Naive B cell (primary cell): ENCODE results near the gene MYCN. TPM values are rescaled to one million over a fixed set of nuclear protein-coding genes. Genes with fewer than 3 reads are reported as not detected.

ENCODE experiments used
- ATAC-seq, 2 donors: fragments of 150-1000 bp; cut with Tn5 transposase; 2 replicates each; pipeline ENCODE4 v1.10.0; 2021; ENCODE audit warnings: low read depth in 2 of 2, mild to moderate bottlenecking in 2 of 2, moderate library complexity in 2 of 2
- DNase-seq: peaks from one replicate; pipeline ENCODE4 v3.0.0; 2022
- H3K27ac Mint-ChIP-seq, 6 donors: one replicate each; pipeline ENCODE4 v1.8.0; 2020 to 2022; ENCODE audit warnings: mild to moderate bottlenecking in 6 of 6, mixed read lengths in 6 of 6, moderate library complexity in 5 of 6, inconsistent platforms in 2 of 6
- H3K27me3 Mint-ChIP-seq, 3 donors: one replicate each; pipeline ENCODE4 v1.8.0; 2021 to 2022; ENCODE audit warnings: mixed read lengths in 3 of 3, mild to moderate bottlenecking in 1 of 3
- H3K36me3 Mint-ChIP-seq, 2 donors: one replicate each; pipeline ENCODE4 v1.8.0; 2020 to 2022; ENCODE audit warnings: mixed read lengths in 2 of 2, inconsistent platforms in 1 of 2, mild to moderate bottlenecking in 1 of 2
- H3K4me1 Mint-ChIP-seq, 3 donors: one replicate each; pipeline ENCODE4 v1.8.0; 2020 to 2022; ENCODE audit warnings: mixed read lengths in 3 of 3, inconsistent platforms in 1 of 3, mild to moderate bottlenecking in 1 of 3, moderate library complexity in 1 of 3
- H3K4me3 Mint-ChIP-seq, 8 donors: one replicate each; pipeline ENCODE4 v1.8.0; 2020 to 2022; ENCODE audit warnings: mild to moderate bottlenecking in 8 of 8, mixed read lengths in 8 of 8, moderate library complexity in 8 of 8, inconsistent platforms in 2 of 8
- H3K9me3 Mint-ChIP-seq, 7 donors: one replicate each; pipeline ENCODE4 v1.8.0; 2020 to 2022; ENCODE audit warnings: mixed read lengths in 7 of 7, mild to moderate bottlenecking in 5 of 7, inconsistent platforms in 2 of 7, moderate library complexity in 1 of 7
- polyA plus RNA-seq, 6 donors: library from polyadenylated mRNA; unstranded; fragments of 300-500 nt; fragmentation: Illumina TruSeq; gene quantifications; one replicate each; pipeline ENCODE4 v1.2.3, GENCODE V29; 2021; ENCODE audit warnings: low read depth in 6 of 6

Gene MYCN
- polyA plus RNA-seq, 6 donors from 2014 or later = not detected

DNA sequence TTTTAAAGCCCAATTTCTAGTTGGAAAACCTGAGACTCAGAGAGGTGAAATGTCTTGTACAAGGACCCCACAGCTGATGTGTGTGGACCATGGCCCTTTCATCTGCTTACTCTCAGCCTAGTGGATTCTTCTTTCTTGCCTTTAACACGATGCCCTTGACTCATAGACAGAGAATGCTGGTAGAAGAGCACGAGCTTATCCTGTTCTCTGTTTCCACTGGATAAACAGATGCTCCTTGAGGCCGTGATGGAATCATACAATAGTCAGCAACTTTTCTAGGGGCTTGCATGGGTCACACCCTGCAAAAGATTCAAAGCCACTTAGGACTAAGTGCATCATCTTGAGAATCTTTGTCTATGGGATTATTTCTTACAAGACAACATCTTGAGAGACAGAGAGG lies 50.9 kb downstream of the MYCN start:
- Mint-ChIP-seq H3K4me3 (no peak overlapping the region), H3K4me1 (no peaks in the 10 kb centered on the region), H3K27me3 (peaks cover 0 to 4% (median 0%) of the 10 kb centered on the region in 3 donors), H3K27ac (no peak overlapping the region), H3K9me3 (peaks cover 0 to 11% (median 1%) of the 10 kb centered on the region in 7 donors), H3K36me3 (no peaks in the 10 kb centered on the region)
- ATAC-seq (no peak), DNase-seq (no peak)

- peak overlapping the region in 1 of 6 donors; percentile 32 for H3K27ac Mint-ChIP-seq
- no peak for DNase-seq
- no peaks in the 10 kb centered on the region for H3K4me1 Mint-ChIP-seq
- H3K36me3 Mint-ChIP-seq = no peaks in the 10 kb centered on the region
- H3K4me3 Mint-ChIP-seq = no peak overlapping the region
- peaks cover 0 to 11% (median 1%) of the 10 kb centered on the region in 7 donors for H3K9me3 Mint-ChIP-seq
- peaks cover 0 to 7% (median 0%) of the 10 kb centered on the region in 3 donors for H3K27me3 Mint-ChIP-seq
- ATAC-seq = no peak
These were observed 52.3 kb downstream of the MYCN start for GRCh38 chr2:15992457-15993231.

- no peak for ATAC-seq
- no peak for DNase-seq
- no peak overlapping the region for H3K4me3 Mint-ChIP-seq
- H3K27ac Mint-ChIP-seq = no peak overlapping the region
- no peaks in the 10 kb centered on the region for H3K36me3 Mint-ChIP-seq
- H3K4me1 Mint-ChIP-seq = no peaks in the 10 kb centered on the region
- H3K9me3 Mint-ChIP-seq = peaks cover 0 to 11% (median 1%) of the 10 kb centered on the region in 7 donors
- H3K27me3 Mint-ChIP-seq = peaks cover 0 to 10% (median 0%) of the 10 kb centered on the region in 3 donors
These were observed 52.9 kb downstream of the MYCN start for GRCh38 chr2:15993232-15993610.

- ATAC-seq = no peak
- no peaks in the 10 kb centered on the region for H3K36me3 Mint-ChIP-seq
- H3K27ac Mint-ChIP-seq = no peak overlapping the region
- H3K4me1 Mint-ChIP-seq = no peaks in the 10 kb centered on the region
- peaks cover 0 to 11% (median 1%) of the 10 kb centered on the region in 7 donors for H3K9me3 Mint-ChIP-seq
- DNase-seq = no peak
- H3K27me3 Mint-ChIP-seq = peaks cover 0 to 10% (median 0%) of the 10 kb centered on the region in 3 donors
- H3K4me3 Mint-ChIP-seq = no peak overlapping the region
These were observed 53.3 kb downstream of the MYCN start for GRCh38 chr2:15993666-15994065.

GRCh38 chr2:15995603-15996002 lies 55.3 kb downstream of the MYCN start:
- no peak overlapping the region for H3K27ac Mint-ChIP-seq
- peaks cover 4 to 14% (median 7%) of the 10 kb centered on the region in 3 donors for H3K27me3 Mint-ChIP-seq
- H3K36me3 Mint-ChIP-seq = no peaks in the 10 kb centered on the region
- H3K4me3 Mint-ChIP-seq = no peak overlapping the region
- no peaks in the 10 kb centered on the region for H3K4me1 Mint-ChIP-seq
- DNase-seq (no peak), ATAC-seq (no peak)
- H3K9me3 Mint-ChIP-seq = peaks cover 0 to 11% (median 1%) of the 10 kb centered on the region in 7 donors
